Activated B cell treated with CpG ODN at 0.5 μM for 24 hours (primary cell): ENCODE results near the gene C17orf100. TPM values are rescaled to one million over a fixed set of nuclear protein-coding genes. Genes with fewer than 3 reads are reported as not detected.

Source experiments
- ATAC-seq: fragments of 200-7000 bp; cut with Tn5 transposase; one replicate; pipeline ENCODE4 v1.10.0; 2021; ENCODE audit warnings: low read depth, mild to moderate bottlenecking, moderate library complexity
- CTCF ChIA-PET: fragments of 350-600 bp; sonication (Branson Sonifier 250); formaldehyde crosslinking; loops from one replicate; lab custom pipeline; 2021; ENCODE audit warnings: antibody characterized with exemption; lab: Charles Lee
- POLR2A ChIA-PET: fragments of 350-600 bp; sonication (Branson Sonifier 250); formaldehyde crosslinking; loops from one replicate; lab custom pipeline; 2021; ENCODE audit warnings: antibody characterized with exemption; lab: Charles Lee
- DNase-seq: peaks from one replicate; pipeline ENCODE4 v3.0.0; 2022
- H3K27ac Mint-ChIP-seq: one replicate; pipeline ENCODE4 v1.8.0; 2020; ENCODE audit warnings: mixed read lengths
- H3K27me3 Mint-ChIP-seq: one replicate; pipeline ENCODE4 v1.8.0; 2021; ENCODE audit warnings: mixed read lengths
- H3K36me3 Mint-ChIP-seq: one replicate; pipeline ENCODE4 v1.8.0; 2021; ENCODE audit warnings: low read depth, mixed read lengths
- H3K4me1 Mint-ChIP-seq: one replicate; pipeline ENCODE4 v1.8.0; 2021; ENCODE audit warnings: mixed read lengths
- H3K4me3 Mint-ChIP-seq: one replicate; pipeline ENCODE4 v1.8.0; 2020; ENCODE audit warnings: mild to moderate bottlenecking, mixed read lengths
- H3K9me3 Mint-ChIP-seq: one replicate; pipeline ENCODE4 v1.8.0; 2020; ENCODE audit warnings: mixed read lengths
- CTCF ChIP-seq: fragments of 200-600 bp; IDR thresholded peaks from one replicate; pipeline ENCODE4 v1.8.0; 2022; ENCODE audit warnings: antibody characterized with exemption, mild to moderate bottlenecking
- intact Hi-C: fragments of 100-400 bp; cut with micrococcal nuclease; formaldehyde crosslinking; loops from one replicate; pipeline ENCODE4 v1.15.1; 2024
- total RNA-seq: library from RNA; stranded (reverse); gene quantifications from 2 replicates; pipeline ENCODE4 v1.2.3, GENCODE V29; 2022

The C17orf100 gene
- total RNA-seq, 1 donor from 2014 or later = 3.5 TPM

DNA sequence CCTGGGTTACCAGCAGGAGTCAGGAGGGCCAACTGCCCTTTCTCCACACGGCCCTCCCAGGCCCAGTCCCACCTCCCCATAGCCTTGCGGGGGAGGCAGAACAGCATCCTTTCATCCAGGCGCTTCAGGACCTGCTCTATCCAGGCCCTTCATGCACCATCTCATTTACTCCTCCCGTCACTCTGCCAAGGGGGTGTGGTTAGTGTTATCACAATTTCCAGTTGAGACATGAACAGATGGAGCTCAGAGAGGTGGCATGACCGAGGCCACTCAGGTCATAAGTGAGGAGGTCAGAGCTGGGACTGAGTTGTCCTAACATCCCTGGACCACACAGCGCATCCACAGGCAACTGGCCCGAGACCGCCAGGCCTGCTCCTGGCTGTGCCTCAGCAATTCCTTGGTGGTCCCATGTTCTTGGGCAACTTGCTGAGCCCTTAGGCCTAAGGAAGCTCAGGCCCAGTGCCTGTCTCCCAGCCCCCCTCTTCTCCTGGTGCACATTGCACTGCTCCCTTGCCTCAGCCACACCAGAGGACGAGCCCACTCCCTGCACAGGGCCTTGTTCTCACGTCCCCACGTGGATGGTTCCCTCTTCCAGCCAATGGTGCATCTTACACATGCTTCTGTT lies 23.8 kb downstream of the C17orf100 start:
- ChIA-PET POLR2A (no interaction called here), CTCF (no interaction called here)
- ATAC-seq = no peak
- H3K36me3 Mint-ChIP-seq = peaks cover 6% of the 10 kb centered on the region
- H3K27me3 Mint-ChIP-seq = peaks cover 14% of the 10 kb centered on the region
- no peak overlapping the region for H3K27ac Mint-ChIP-seq
- no peak overlapping the region for H3K4me3 Mint-ChIP-seq
- no peaks in the 10 kb centered on the region for H3K4me1 Mint-ChIP-seq
- TF ChIP-seq CTCF = no peak
- intact Hi-C loops = no loop called here
- no peaks in the 10 kb centered on the region for H3K9me3 Mint-ChIP-seq
- DNase-seq = no peak

DNA sequence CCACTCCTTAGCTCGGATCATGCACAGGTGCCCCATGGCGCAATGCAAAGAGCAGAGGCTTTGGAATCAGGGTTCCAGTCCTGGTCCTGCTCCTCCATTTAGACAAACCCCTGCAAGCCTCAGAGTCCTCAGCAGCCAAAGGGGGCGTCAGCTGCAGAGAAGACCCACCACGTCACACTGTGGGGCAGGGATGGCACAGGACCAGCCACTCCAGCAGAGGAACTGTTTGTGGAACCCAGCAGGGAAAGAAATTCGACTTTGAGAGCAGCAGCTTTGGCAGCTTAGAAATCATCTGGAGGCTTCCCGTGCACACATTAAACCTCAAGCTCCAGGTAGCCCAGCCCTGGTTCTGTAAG lies 25.2 kb downstream of the C17orf100 start:
- H3K4me1 Mint-ChIP-seq = no peaks in the 10 kb centered on the region
- no peaks in the 10 kb centered on the region for H3K9me3 Mint-ChIP-seq
- ChIA-PET CTCF (no interaction called here), POLR2A (no interaction called here)
- peaks cover 17% of the 10 kb centered on the region for H3K27me3 Mint-ChIP-seq
- no peak overlapping the region for H3K4me3 Mint-ChIP-seq
- no peak for ATAC-seq
- TF ChIP-seq CTCF = no peak
- H3K36me3 Mint-ChIP-seq = peaks cover 4% of the 10 kb centered on the region
- intact Hi-C loops = no loop called here
- H3K27ac Mint-ChIP-seq = no peak overlapping the region
- no peak for DNase-seq

DNA sequence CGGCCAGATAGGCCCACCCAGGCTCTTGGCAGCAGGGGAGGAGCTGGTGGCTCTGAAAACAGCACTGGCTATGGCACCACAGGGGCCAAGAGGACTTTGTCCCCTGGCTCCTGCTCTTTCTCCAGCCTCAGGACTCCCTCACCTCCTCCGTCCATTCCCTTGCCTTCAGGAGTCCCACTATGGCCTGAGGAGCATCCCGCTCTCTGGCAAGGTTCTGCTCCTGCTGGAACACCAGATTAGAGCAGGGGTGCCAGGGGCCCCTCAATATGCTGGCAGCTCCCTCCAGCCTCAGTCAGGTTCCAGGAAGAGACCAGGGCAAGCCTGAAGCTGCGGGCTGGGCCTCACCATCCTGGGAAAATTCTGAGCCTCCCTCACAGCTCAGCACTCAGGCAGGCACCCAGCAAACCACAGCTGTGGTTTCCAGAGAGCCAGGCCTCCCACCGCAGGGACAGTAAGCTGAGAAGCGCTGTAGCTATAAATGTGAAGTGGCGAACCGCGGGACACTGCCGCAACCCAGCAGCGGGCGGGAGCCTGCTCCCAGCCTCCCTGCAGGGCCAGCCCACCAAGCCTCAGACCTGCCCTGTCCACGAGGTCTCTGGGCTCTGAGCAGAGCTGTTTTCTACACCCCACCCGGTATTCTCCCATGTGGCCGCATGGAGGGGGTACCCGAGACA lies 25.7 kb downstream of the C17orf100 start:
- no peak for ATAC-seq
- H3K9me3 Mint-ChIP-seq = no peaks in the 10 kb centered on the region
- intact Hi-C loops = no loop called here
- CTCF ChIA-PET = no interaction called here
- H3K4me1 Mint-ChIP-seq = no peaks in the 10 kb centered on the region
- no peak for TF ChIP-seq CTCF
- no peak overlapping the region for H3K4me3 Mint-ChIP-seq
- no peak overlapping the region for H3K27ac Mint-ChIP-seq
- POLR2A ChIA-PET = no interaction called here
- peaks cover 17% of the 10 kb centered on the region for H3K27me3 Mint-ChIP-seq
- peaks cover 2% of the 10 kb centered on the region for H3K36me3 Mint-ChIP-seq
- no peak for DNase-seq

GRCh38 chr17:6677946-6678345 lies 26.4 kb downstream of the C17orf100 start:
- Mint-ChIP-seq H3K9me3 (no peaks in the 10 kb centered on the region), H3K27ac (no peak overlapping the region), H3K36me3 (no peaks in the 10 kb centered on the region), H3K4me3 (no peak overlapping the region), H3K4me1 (no peaks in the 10 kb centered on the region), H3K27me3 (peaks cover 17% of the 10 kb centered on the region)
- ATAC-seq (no peak), DNase-seq (no peak)
- POLR2A ChIA-PET = no interaction called here
- CTCF ChIA-PET = no interaction called here
- intact Hi-C loops = no loop called here
- no peak for TF ChIP-seq CTCF

- DNase-seq (no peak), ATAC-seq (no peak)
- peaks cover 17% of the 10 kb centered on the region for H3K27me3 Mint-ChIP-seq
- no peaks in the 10 kb centered on the region for H3K36me3 Mint-ChIP-seq
- ChIA-PET CTCF (no interaction called here), POLR2A (interaction anchor here (0.6 kb wide), 1 partner anchor 1326 kb away, joined by 6 read pairs; no protein-coding TSS in a partner anchor)
- intact Hi-C loops = no loop called here
- H3K4me3 Mint-ChIP-seq = no peak overlapping the region
- H3K9me3 Mint-ChIP-seq = no peaks in the 10 kb centered on the region
- H3K4me1 Mint-ChIP-seq = no peaks in the 10 kb centered on the region
- no peak for TF ChIP-seq CTCF
- no peak overlapping the region for H3K27ac Mint-ChIP-seq
These were observed 27.7 kb downstream of the C17orf100 start for GRCh38 chr17:6679241-6679640.
